ENCODE measurements around the gene NKRF.

The NKRF gene

DNA sequence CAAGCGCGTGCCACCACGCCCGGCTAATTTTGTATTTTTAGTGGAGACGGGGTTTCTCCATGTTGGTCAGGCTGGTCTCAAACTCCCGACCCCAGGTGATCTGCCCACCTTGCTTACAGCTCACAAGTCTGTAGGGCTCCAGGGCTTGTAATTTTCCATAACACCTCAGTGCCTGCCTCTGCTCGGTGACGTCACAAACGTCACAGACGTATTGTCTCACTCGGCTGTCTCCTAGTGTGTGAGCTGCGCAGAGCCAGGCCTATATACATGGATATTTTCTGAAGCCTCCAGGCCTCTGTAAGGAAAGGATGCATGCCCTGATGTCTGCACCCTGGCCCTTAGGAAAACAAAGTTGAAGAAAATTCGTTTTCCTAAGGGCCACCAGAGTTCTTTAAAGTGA, 8.6 kb upstream of the NKRF start:
- in situ Hi-C loops (cut with MboI; ENCODE audit: low sequenced_read_pairs) = no loop called here

DNA sequence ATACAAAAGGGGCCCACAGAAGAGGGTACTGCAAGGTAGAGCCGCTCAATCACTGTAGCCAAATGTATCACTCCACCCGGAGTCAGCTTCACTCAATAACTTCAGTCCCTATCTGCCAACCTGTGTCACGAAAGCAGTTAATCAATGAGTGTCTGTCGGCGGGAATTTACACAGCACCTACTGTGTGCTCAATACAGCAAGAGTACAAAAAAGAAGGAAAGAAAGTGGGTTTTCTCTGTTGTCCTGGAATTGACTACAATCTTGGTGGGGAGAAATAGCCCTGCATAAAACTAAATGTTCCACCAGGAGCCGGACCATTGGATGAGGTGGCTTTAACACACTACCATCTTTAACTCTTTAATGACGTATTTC, 780 bp upstream of the NKRF start:
- in situ Hi-C loops (cut with MboI; ENCODE audit: low sequenced_read_pairs) = no loop called here

DNA sequence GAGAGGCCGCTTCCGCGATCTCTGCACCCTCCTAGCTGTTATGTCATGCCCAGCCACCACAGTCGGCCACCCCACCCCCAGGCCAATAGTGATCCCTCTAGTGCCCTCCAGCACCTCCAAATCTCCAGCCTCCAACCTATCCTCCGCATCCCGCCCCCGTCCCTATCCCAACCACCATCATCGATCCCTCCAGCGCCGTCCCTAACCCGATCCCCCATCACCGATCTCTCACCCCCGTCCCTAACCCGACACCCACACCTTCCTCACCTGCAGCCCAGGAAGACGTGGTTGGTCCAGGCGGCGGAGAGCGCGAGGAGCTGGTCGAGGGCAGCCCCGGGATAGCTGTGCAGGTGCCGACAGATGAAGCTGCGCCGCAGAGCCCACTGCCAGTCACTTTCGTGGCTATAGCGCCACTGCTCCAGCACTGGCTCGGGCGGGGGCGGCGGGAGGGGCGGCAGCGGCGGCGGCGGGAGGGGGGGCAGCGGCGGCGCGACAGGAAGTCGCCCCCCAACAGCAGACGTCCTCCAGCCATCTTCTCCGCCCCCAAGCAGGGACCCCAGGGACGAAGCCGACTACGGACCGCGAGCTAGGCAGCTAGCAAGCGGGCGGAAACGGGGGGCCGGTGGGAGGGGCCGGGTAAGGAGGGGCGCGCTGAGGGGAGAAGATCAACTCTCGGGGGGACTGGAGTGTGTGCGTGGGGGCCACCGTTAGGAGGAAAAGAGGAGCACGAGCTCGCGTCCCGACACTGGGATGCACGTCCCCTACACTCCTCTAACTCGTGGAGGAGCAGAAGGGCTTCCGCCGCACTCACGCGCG, 552 bp downstream of the NKRF start:
- in situ Hi-C loops (cut with MboI; ENCODE audit: low sequenced_read_pairs) = no loop called here

DNA sequence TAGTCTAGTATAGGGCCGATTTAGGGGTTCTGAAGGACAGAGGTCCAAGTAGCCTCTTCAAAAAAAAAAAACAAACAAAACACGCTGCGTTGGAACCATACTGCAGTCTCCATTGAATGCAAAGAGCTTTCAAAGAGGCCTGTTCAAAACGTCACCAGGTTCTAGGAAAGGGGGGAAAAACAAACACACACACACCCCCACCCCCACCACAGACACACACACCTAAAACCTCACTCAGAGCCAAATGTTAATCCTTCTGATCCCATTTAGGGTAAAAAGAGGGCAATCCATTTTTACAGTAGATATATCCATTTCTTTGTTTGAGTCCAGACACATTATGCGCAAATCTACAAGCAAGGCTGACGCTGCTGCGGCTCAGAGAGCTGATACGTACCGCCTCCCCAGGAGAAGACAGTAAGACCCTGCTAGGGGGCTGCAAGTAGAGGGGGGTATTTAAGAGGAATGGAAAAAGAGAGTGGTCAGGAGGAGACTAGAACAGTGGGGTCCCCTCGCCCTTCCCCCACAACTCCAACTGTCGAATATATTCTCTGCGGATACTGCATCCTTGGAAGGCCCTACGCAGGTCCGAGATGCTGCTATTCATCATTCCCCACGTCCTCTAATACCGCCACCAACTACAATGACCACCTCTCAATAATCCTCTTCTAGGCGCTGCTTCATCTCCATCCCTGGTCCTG, 1.3 kb downstream of the NKRF start:
- in situ Hi-C loops (cut with MboI; ENCODE audit: low sequenced_read_pairs) = no loop called here

DNA sequence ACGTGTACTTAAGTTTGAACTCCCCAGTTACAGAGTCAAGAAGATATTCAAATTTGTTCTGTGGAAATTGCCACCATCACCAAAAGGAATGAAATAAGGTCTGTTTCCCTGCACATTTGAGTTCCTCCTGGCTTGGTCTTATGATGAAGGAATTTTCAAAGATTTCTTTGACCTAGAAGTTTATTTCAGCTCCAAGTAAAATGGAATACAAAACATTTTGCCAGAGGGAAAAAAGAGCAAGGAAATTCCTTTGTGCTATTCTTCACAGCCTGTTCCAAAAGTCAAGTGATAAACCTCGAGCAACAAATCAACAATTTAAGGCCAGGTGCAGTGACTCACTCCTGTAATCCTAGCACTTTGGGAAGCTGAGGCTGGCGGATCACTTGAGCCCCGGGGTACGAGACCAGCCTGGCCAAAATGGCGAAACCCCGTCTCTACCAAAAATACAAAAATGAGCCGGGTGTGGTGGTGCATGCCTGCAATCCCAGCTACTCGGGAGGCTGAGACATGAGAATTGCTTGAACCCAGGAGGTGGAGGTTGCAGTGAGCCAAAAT, 3.4 kb downstream of the NKRF start:
- in situ Hi-C loops (cut with MboI; ENCODE audit: low sequenced_read_pairs) = no loop called here

DNA sequence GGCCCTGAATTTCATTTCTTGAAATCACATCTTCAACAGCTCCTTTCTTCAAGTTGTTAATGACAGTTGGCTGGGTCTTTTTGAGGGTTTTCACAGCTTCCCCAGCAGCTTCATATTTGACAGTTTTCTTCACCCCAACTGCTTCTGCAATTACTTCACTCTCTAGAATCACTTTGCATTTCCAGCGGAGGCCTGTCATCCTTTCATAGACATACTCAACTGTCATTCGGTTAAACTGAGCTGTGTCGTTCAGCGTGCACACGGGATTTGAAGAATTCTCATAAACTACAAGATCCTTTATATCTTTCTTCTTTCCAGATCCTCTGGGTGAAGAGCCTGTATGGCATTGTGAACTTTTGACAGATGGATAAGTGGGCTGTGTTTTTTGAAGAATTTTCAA, 16.4 kb downstream of the NKRF start:
- in situ Hi-C loops (cut with MboI; ENCODE audit: low sequenced_read_pairs) = no loop called here

DNA sequence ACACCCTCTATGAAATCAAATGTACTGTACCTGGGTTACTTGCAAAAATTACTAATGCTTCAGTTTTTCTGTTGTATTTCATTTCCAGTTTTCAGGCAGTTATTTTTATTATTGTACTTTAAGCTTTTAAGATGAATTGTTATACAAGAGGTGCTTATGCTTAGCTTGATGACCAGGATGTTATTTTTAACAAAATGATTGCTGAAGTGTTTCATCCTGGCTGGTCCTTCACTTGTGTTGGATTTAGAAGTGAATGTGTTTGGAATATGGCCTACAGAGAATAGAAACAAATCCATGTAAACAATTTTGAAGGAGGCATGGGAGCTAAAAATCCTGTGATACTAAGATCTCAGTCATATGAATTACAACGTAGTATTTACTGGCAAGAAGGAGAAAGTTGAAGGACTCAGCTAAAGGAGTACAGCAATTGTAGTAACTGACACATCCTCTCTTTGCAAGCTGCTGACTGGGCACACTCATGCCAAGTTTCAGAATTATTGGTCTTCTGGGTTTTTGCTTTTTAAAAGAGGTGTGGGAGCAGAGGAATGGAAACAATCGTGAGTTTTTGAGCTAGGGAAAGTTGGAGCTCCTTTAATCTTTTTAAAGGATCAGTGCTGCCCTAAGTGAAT, 22.7 kb downstream of the NKRF start:
- in situ Hi-C loops (cut with MboI; ENCODE audit: low sequenced_read_pairs) = no loop called here

DNA sequence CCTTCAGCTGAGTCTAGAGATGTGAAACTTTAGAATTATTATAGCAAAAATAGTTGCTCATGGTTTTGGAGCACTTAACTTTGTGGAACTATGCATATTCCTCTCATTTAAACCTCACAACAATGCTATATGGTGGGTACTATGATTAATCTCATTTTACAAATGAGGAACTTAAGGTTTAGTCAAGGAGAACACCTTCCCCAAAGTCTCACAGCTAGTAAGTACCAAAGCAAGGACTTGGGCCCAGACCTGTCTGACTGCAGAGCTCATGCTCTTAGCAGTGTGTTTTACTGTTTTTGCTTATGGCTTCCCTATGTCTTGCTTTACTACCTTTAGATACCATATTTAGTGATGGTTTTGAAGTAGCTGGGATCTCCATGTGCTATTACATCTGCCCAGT, 26.8 kb downstream of the NKRF start:
- in situ Hi-C loops (cut with MboI; ENCODE audit: low sequenced_read_pairs) = no loop called here

DNA sequence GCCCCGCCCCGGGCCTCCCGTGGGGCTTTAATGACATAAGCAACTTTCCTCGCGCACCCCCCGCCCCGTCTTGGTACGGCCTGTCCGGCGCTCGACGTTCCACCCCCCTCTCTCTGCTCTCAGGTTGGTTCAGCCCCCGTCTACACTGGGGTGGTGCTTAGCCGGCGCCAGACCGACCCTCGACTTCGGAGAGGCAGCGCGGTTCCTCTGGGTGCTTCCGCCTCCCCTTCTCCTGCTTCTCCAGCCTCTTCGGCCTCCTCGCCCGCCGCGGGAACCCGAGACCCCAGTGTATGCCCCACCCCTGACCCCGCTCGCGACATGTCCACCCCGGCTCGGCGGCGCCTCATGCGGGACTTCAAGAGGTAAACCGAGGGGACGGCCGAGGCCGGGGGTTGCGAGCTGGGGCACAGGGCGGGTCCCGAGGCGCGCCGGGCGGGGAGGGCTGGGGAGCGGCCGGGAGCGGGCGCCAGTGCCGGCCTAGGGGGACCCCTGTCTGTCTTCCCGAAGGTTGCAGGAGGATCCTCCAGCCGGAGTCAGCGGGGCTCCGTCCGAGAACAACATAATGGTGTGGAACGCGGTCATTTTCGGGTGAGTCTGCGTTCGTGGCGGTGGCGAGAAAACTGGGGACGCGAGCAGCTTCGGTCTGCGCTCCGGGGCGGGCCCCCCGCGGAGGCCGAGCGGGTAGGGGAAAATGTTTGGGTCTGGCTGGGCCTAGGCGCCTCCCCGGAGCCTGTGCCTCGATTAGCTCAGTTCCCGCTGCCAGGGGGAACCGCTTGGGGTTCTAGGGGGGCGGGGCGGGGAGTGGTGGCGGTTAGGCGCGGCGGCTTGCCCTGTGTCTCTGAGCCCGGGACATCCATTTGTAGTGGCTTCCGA, 31.6 kb downstream of the NKRF start, which contains the start of gene UBE2A:
TSS of gene UBE2A (plus strand) at position 170 of the 873 bp plus-strand sequence. CDS start at position 319, 149 bp downstream.
- in situ Hi-C loops (cut with MboI; ENCODE audit: low sequenced_read_pairs) = no loop called here

DNA sequence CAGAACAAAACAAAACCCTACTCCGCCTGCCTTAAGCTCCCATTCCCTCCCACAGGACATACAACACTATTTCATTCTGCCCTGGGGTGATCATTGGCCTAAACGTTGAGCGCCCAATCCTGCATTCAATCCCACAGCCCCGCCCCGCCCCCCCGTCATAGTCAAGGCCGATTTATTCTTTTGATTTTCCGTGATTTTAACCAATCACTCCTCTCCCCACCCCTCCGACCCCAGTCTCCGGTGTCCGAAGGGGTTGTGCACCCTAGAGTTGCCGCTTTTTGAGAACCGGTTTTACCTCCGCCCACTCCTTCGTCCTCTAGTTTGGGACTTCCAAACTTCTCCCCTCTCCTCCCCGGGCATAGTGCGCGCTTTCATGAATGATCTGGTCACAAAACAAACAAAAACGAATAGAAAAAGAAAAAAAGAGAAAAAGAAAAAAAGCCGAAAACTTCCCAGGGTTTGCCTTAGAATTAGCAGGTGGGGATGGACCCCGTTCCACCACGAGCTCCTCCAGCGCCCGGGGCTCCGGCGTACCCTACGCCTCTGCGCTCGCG, 32.3 kb downstream of the NKRF start:
- in situ Hi-C loops (cut with MboI; ENCODE audit: low sequenced_read_pairs) = no loop called here

DNA sequence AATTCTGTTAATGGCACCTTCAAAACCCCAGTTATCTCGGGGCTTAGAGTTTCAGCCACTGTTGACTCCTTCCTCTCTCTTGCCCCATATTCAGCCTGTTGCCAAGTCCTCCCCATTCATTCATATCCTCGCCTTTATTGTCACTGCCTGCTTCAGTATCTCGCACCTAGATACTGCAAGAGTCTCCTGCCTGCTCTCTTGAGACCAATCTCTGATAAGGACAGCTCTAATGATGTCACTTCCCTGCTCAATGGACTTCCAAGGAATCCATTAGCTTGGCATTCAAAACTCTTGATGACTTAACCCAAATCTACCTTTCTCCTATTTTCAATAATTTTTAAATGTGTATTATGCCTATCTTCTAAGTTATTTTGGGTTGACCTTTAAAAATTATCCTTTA, 33.0 kb downstream of the NKRF start:
- in situ Hi-C loops (cut with MboI; ENCODE audit: low sequenced_read_pairs) = no loop called here

DNA sequence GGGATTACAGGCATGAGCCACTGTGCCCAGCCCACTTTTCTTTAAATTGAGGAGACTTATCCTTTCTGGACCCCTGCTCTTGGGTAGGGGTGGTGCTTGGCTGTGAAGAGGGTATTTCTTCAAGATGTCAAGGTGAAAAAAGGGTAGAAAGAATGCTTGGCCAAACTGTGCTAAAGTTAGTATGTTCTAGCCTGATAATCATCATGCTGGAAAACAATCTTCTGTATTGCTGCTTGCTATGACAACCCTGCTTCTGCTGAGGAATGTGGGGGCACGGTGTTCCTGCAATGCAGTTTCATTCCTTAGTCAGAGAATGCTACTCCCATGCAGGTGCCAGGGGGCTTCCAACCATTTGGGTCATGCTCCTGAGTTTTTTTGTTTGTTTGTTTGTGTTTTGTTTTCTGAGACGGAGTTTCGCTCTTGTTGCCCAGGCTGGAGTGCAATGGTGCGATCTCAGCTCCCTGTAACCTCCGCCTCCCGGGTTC, 35.8 kb downstream of the NKRF start:
- in situ Hi-C loops (cut with MboI; ENCODE audit: low sequenced_read_pairs) = no loop called here

DNA sequence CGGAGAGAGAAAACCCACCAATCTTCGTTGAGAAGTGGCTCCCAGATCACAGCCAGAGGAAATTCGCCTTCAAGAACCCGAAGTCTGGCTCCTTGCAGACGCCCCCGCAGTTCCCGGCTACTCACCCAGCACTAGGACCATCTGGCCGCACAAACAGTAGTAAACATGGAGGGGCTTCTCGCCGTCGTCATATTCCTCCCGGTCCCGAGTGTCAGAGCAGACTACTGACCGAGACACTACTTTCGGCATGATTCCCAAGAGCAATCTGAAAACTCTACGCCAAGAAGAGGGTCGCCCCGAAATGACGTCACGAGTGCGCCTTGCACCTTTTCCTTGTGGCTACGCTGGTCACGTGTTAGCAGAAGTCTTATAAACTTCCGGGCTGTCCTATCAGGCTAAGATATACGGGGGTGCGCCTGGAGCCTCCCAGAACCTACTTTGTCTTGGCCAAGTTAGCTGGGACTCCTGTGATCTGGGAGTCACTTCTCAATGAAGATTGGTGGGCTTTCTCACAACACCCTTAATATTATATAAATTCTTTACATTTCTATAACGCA, 41.0 kb downstream of the NKRF start, which contains the start of gene STEEP1:
TSS of gene STEEP1 (minus strand) at position 303 of the 557 bp plus-strand sequence. CDS start at position 249, 54 bp downstream.
- in situ Hi-C loops (cut with MboI; ENCODE audit: low sequenced_read_pairs) = no loop called here

DNA sequence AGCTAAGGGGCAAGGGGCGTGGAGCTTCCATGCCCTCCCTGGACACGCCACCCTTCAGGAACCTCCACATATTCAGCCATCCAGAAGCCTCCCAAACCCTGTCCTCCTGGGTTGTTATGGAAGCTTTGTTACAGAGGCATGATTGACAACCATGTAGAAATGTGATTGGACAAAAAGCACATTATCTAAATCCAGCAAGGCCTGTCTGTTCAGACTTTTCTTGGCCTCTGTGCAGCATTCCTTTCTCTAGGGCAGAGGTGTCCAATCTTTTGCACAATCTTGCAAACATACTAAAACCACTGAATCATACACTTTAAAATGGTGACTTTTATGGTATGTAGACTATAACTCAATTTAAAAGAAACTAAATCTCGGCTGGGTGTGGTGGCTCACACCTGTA, 53.7 kb downstream of the NKRF start:
- in situ Hi-C loops (cut with MboI; ENCODE audit: low sequenced_read_pairs) = no loop called here

DNA sequence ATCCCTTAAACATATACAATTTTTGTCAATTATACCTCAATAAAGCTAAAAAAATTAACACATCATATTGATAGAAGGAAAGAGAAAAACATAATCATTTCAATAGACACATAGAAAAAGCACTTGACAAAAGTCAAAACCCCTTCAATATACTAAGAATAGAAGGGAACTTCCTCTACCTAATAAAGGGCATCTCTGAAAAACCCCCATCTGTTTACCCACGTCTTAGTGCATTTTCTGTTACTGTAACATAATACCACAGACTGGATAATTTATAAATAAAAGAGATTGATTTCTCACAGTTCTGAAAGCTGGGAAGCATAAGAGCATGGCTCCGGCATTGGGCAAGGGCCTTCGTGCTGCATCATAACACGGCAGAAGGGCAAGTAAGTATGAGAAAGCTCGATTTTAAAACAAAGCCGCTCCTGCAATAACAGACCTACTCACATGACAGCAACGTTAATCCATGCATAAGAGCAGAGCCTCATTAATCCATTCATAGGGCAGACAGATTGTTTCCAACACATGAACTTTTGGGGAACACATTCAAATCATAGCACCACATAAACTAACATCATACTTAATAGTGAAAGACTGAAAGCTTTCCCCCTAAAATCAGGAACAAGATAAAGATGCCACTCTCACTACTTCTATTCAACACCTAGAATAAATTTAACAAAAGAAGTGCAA, 56.8 kb downstream of the NKRF start:
- in situ Hi-C loops (cut with MboI; ENCODE audit: low sequenced_read_pairs) = no loop called here

DNA sequence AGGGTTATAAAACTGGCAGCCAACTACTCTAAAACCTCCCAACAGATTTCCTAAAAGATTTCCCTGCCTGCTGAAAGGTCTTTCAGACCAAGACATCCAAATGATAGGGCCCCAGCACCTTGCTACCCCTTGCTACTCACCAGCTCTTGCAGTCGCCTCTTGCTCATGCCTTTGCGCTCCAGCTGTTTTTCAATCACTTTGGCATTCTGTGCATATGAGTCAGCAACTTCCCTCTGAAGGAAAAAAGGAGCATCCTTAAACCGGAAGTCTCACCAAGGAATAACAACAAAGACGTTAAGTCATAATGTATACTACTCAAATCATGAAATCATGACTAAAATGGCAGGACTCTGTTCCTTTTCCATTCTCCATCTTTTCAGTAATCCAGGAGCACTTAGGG, 65.0 kb downstream of the NKRF start:
- in situ Hi-C loops (cut with MboI; ENCODE audit: low sequenced_read_pairs) = no loop called here

DNA sequence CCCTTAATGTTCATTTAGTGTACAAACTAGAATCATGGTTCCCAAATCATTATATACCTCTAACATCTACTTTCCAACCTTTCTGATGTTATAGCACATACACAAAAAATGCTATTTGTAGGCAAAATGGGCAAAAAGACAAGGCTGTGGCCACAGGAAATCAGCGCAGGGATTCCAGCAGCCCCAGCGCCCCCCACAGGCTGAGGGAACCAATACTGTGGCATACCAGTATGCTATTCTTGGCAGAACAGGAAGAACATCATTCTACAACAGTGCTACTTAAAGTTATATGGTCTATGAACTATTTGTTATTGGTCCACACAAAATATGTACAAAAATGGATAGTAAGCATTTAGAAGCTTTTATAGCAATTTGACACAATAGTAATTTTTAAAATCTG, 66.4 kb downstream of the NKRF start:
- in situ Hi-C loops (cut with MboI; ENCODE audit: low sequenced_read_pairs) = no loop called here
